IPS-20b (cell line): ENCODE measurements around the gene MAST2.
"Not testable (repeated sequence)": the region's sequence is repeated elsewhere in the genome, so short reads cannot be mapped to it uniquely, and the experiment has no call there.

ENCODE experiments used
- H3K27ac ChIP-seq: one replicate; pipeline ENCODE4 v1.5.1; 2013; ENCODE audit warnings: low read length
- H3K27me3 ChIP-seq: 2 replicates; pipeline ENCODE4 v1.6.1; 2013; ENCODE audit warnings: mild to moderate bottlenecking, low read length, inconsistent platforms; ENCODE audit not compliant: insufficient read depth
- H3K36me3 ChIP-seq: 2 replicates; pipeline ENCODE4 v1.6.1; 2013; ENCODE audit warnings: low read depth, mild to moderate bottlenecking, inconsistent platforms, low read length, moderate library complexity; ENCODE audit not compliant: insufficient read depth
- H3K4me1 ChIP-seq: 2 replicates; pipeline ENCODE4 v1.6.1; 2013; ENCODE audit warnings: mild to moderate bottlenecking, control low read depth, inconsistent platforms, low read length, moderate library complexity; ENCODE audit not compliant: insufficient read depth
- H3K4me3 ChIP-seq: 2 replicates; pipeline ENCODE4 v1.5.1; 2013; ENCODE audit warnings: mild to moderate bottlenecking, low read length, inconsistent platforms
- H3K9ac ChIP-seq: 2 replicates; pipeline ENCODE4 v1.6.1; 2013; ENCODE audit warnings: low read depth, mild to moderate bottlenecking, inconsistent platforms, low read length, moderate library complexity
- H3K9me3 ChIP-seq: 2 replicates; pipeline ENCODE4 v1.6.1; 2013; ENCODE audit warnings: mild to moderate bottlenecking, low read depth, low read length, inconsistent platforms; ENCODE audit not compliant: insufficient read depth

Gene MAST2

GRCh38 chr1:45928486-45929205 is 125.2 kb downstream of the MAST2 start:
- no peaks in the 10 kb centered on the region for H3K27me3 ChIP-seq
- H3K9me3 ChIP-seq: no peaks in the 10 kb centered on the region
- H3K4me1 ChIP-seq: peaks cover 59% of the 10 kb centered on the region
- no peaks in the 10 kb centered on the region for H3K36me3 ChIP-seq
- H3K27ac ChIP-seq: peak overlapping the region; percentile 60
- peak overlapping the region; percentile 4; the same call in 1 of the 2 replicates for H3K4me3 ChIP-seq
- peak overlapping the region; percentile 9; the same call in 1 of the 2 replicates for H3K9ac ChIP-seq

DNA sequence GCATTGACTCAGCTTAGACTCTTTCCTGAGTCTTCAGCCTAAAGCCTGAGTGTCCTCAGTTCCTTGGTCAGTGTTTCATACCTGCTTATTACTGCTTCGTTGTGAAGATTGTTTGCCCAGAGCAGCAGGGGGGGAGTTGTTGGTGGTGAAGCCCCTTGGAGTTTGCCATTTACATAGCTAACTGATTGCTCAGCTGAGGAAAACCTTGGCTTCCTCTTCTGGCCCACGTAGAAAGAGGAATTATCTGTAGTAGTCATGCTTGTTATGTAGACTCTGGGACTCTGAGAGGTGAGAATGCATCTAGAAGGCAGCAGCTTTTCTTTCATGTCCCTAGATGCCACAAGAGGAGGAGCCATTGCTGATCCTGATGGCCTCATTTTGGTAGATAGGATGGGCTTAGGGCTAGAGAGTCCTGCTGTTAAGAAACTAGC is 125.9 kb downstream of the MAST2 start:
- peak overlapping the region; percentile 4; the same call in 1 of the 2 replicates for H3K4me3 ChIP-seq
- no peaks in the 10 kb centered on the region for H3K27me3 ChIP-seq
- H3K4me1 ChIP-seq: peaks cover 58% of the 10 kb centered on the region
- H3K9ac ChIP-seq: peak overlapping the region; percentile 9; the same call in 1 of the 2 replicates
- H3K9me3 ChIP-seq: no peaks in the 10 kb centered on the region
- no peaks in the 10 kb centered on the region for H3K36me3 ChIP-seq
- peak overlapping the region; percentile 60 for H3K27ac ChIP-seq

DNA sequence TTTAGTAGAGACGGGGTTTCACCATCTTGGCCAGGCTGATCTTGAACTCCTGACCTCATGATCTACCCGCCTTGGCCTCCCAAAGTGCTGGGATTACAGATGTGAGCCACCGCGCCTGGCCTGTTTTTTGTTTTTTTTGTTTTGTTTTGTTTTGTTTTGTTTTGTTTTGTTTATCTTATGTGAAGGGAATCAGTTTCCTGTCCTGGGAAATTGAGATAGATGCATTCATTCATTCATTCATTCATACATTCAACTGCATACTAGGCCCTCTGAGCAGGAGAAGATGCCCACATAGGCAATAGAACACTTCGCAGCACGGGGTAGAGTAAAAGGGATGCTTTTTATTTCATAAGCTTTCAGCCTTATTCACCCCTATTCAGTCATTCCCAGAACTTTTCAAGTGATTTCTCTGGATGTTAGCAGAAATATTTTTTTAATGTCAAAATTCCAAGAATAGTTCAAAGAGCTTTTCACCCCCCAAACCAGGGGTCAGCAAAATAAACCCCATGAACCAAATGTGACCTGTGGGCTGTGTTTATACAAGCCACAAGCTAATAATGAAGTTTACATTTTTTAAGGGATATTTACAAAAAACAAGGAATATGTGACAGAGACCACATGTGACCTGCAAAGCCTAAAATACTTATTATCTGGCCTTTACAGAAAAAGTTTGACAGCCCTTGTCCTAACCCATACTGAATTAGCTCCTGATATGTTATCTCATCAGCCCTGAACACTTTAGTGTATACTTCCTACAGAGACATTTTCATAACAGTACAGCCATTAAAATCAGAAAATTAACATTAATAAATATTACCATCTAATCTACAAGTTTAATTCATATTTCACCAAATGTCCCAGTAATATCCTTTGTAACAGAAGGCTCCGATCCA is 127.1 kb downstream of the MAST2 start:
- peak overlapping the region; percentile 29; the same call in 1 of the 2 replicates for H3K9ac ChIP-seq
- H3K27ac ChIP-seq: peak overlapping the region; percentile 25
- no peak overlapping the region for H3K4me3 ChIP-seq
- no peaks in the 10 kb centered on the region for H3K27me3 ChIP-seq
- H3K4me1 ChIP-seq: peaks cover 45% of the 10 kb centered on the region
- no peaks in the 10 kb centered on the region for H3K36me3 ChIP-seq
- H3K9me3 ChIP-seq: no peaks in the 10 kb centered on the region

DNA sequence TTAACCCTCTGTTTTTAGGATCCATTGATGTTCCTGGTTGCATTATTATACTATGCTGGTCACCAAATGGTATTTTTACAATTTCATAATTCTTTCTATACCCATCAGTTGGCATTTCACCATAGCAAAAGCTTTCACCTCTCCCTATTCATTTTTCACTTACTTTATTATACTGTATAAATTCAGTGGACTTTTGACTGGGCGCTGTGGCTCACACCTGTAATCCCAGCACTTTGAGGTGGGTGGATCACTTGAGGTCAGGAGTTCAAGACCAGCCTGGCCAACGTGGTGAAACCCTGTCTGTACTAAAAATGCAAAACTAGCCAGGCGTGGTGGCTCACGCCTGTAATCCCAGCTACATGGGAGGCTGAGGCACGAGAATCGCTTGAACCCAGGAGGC is 128.8 kb downstream of the MAST2 start:
- not testable (repeated sequence) for H3K27ac ChIP-seq
- H3K4me1 ChIP-seq: peaks cover 39% of the 10 kb centered on the region

GRCh38 chr1:45934947-45935346 is 131.5 kb downstream of the MAST2 start:
- H3K27ac ChIP-seq: no peak overlapping the region
- no peak overlapping the region for H3K4me3 ChIP-seq
- no peak overlapping the region for H3K9ac ChIP-seq
- no peaks in the 10 kb centered on the region for H3K27me3 ChIP-seq
- H3K9me3 ChIP-seq: no peaks in the 10 kb centered on the region
- H3K4me1 ChIP-seq: peaks cover 16% of the 10 kb centered on the region
- no peaks in the 10 kb centered on the region for H3K36me3 ChIP-seq

More for the DNA sequence above, 128.8 kb downstream of the MAST2 start:
- H3K27me3 ChIP-seq, H3K9ac ChIP-seq, H3K36me3 ChIP-seq, H3K4me3 ChIP-seq, H3K9me3 ChIP-seq: not testable (repeated sequence)

- Histone ChIP-seq H3K4me1 (peaks cover 10% of the 10 kb centered on the region), H3K27me3 (no peaks in the 10 kb centered on the region), H3K36me3 (no peaks in the 10 kb centered on the region), H3K9ac (no peak overlapping the region), H3K9me3 (no peaks in the 10 kb centered on the region), H3K27ac (no peak overlapping the region), H3K4me3 (no peak overlapping the region)
Measured at GRCh38 chr1:45938029-45938428, 134.6 kb downstream of the MAST2 start.

DNA sequence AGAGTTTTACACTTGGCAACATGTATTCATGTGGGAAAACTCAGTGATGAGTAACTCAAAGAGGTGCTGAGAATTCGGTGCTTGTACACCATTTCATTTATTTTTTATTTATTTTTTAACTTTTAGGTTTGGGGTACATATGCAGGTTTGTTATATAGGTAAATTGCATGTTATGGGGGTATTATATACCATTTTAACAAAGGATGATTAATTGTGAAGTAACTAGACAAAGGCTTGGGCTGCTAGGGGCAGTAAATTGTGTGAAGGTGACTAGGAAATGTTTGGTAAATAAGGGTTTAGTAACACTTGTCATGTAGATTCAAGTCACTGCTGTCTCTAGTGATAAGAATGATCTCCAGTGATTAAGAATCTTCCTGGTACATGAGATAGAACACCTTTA is 139.0 kb downstream of the MAST2 start:
- Histone ChIP-seq H3K4me1 (peaks cover 4% of the 10 kb centered on the region; the same call in 1 of the 2 replicates), H3K27me3 (no peaks in the 10 kb centered on the region), H3K9me3 (no peaks in the 10 kb centered on the region), H3K9ac (no peak overlapping the region), H3K27ac (no peak overlapping the region), H3K36me3 (no peaks in the 10 kb centered on the region), H3K4me3 (no peak overlapping the region)

DNA sequence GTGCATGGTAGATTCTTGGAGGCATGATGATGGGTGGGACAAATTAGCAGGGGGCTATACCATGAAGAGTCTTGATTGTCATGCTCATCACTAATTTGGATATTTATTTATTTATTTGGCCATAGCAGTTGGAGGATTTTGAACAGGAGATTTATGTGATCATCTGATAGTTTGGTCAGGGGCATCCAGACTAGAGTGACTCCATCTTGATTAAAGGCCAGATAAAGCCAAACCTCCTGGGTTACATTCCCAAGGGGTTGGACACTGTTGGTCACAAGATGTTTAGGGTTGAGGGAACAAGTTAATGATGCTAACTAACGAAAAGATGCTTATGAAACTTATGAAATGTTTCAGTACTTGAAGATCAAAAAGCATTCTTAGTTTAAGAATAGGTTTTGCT is 139.8 kb downstream of the MAST2 start:
- Histone ChIP-seq H3K9me3 (no peaks in the 10 kb centered on the region), H3K36me3 (no peaks in the 10 kb centered on the region), H3K4me3 (no peak overlapping the region), H3K27ac (no peak overlapping the region), H3K27me3 (no peaks in the 10 kb centered on the region), H3K9ac (no peak overlapping the region), H3K4me1 (peaks cover 4% of the 10 kb centered on the region; the same call in 1 of the 2 replicates)

DNA sequence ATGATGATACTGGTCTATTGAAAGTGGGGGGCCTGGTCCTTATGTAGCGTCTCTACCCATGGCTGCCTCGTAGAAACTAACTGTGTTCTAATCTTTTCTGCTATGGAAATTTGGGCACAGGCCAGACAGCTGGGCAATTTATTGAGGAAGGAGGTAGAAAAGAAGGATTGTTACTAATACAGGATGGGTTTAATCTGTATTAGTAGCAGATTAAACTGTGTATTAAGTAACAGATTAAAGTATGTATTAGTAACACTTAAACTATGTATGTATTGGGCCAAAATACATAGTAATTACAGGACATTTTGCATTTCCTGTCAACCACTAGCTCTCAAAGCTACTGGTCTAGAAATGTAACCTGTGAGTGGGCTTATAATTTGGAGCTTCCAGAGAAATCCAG is 142.0 kb downstream of the MAST2 start:
- Histone ChIP-seq H3K4me1 (peaks cover 4% of the 10 kb centered on the region; the same call in 1 of the 2 replicates), H3K4me3 (no peak overlapping the region), H3K9me3 (no peaks in the 10 kb centered on the region), H3K27me3 (no peaks in the 10 kb centered on the region), H3K36me3 (no peaks in the 10 kb centered on the region), H3K27ac (no peak overlapping the region), H3K9ac (no peak overlapping the region)

- not testable (repeated sequence) for H3K4me1 ChIP-seq, H3K9ac ChIP-seq, H3K27me3 ChIP-seq, H3K27ac ChIP-seq, H3K36me3 ChIP-seq, H3K9me3 ChIP-seq, H3K4me3 ChIP-seq
Measured at GRCh38 chr1:45949462-45949861, 146.1 kb downstream of the MAST2 start.

- no peaks in the 10 kb centered on the region for H3K9me3 ChIP-seq
- H3K9ac ChIP-seq: no peak overlapping the region
- no peaks in the 10 kb centered on the region for H3K27me3 ChIP-seq
- peaks cover 14% of the 10 kb centered on the region for H3K4me1 ChIP-seq
- H3K4me3 ChIP-seq: no peak overlapping the region
- no peaks in the 10 kb centered on the region for H3K36me3 ChIP-seq
- H3K27ac ChIP-seq: no peak overlapping the region
Measured at GRCh38 chr1:45952072-45952471, 148.7 kb downstream of the MAST2 start.
